HFFc6 (cell line): ENCODE measurements around the gene ALAS1. TPM values are rescaled to one million over a fixed set of nuclear protein-coding genes. Genes with fewer than 3 reads are reported as not detected.

Source experiments
- DNase-seq: peaks from one replicate; pipeline ENCODE4 v3.0.0-alpha.2; 2018
- H3K27ac Mint-ChIP-seq: 2 replicates; pipeline ENCODE4 v1.8.0; 2020; ENCODE audit warnings: mild to moderate bottlenecking, mixed read lengths
- H3K27me3 Mint-ChIP-seq: 2 replicates; pipeline ENCODE4 v1.8.0; 2021; ENCODE audit warnings: mild to moderate bottlenecking, moderate library complexity, mixed read lengths; ENCODE audit not compliant: insufficient read depth
- H3K36me3 Mint-ChIP-seq: 2 replicates; pipeline ENCODE4 v1.8.0; 2021; ENCODE audit warnings: low read depth, mixed read lengths
- H3K4me1 Mint-ChIP-seq: 2 replicates; pipeline ENCODE4 v1.8.0; 2020; ENCODE audit warnings: low read depth, mixed read lengths
- H3K4me3 Mint-ChIP-seq: 2 replicates; pipeline ENCODE4 v1.8.0; 2020; ENCODE audit warnings: mild to moderate bottlenecking, moderate library complexity, mixed read lengths
- H3K9me3 Mint-ChIP-seq: 2 replicates; pipeline ENCODE4 v1.8.0; 2020; ENCODE audit warnings: mild to moderate bottlenecking, mixed read lengths
- CTCF ChIP-seq: fragments of 200-600 bp; sonication (generic); IDR thresholded peaks from 2 replicates; pipeline ENCODE4 v1.5.0; 2021; ENCODE audit warnings: antibody characterized with exemption, mild to moderate bottlenecking
- total RNA-seq, 6 experiments: library from RNA; stranded (reverse); fragmentation: NEBNext Ultra II Directional; extraction: Animal tissue kit (Norgen Biotek cat#: 25700); gene quantifications; 2 replicates in 1 of 6; 3 replicates in 5 of 6; pipeline ENCODE4 v1.2.3, GENCODE V29; 2021

The ALAS1 gene
- total RNA-seq, 6 experiments from 2014 or later: 31.5 to 39.1 (median 35.1) TPM

- no peak for TF ChIP-seq CTCF
- DNase-seq: no peak
- peaks cover 6% of the 10 kb centered on the region; the same call in 1 of the 2 replicates for H3K36me3 Mint-ChIP-seq
- H3K9me3 Mint-ChIP-seq: no peaks in the 10 kb centered on the region
- H3K27me3 Mint-ChIP-seq: peaks cover 4% of the 10 kb centered on the region
- no peaks in the 10 kb centered on the region for H3K4me1 Mint-ChIP-seq
- no peak overlapping the region for H3K27ac Mint-ChIP-seq
- H3K4me3 Mint-ChIP-seq: no peak overlapping the region
These were observed 30.3 kb downstream of the ALAS1 start for GRCh38 chr3:52228266-52228665.

GRCh38 chr3:52228751-52229291 is 30.9 kb downstream of the ALAS1 start:
- DNase-seq: no peak
- no peaks in the 10 kb centered on the region for H3K9me3 Mint-ChIP-seq
- no peaks in the 10 kb centered on the region for H3K4me1 Mint-ChIP-seq
- H3K4me3 Mint-ChIP-seq: no peak overlapping the region
- TF ChIP-seq CTCF: no peak
- peaks cover 6% of the 10 kb centered on the region; the same call in 1 of the 2 replicates for H3K36me3 Mint-ChIP-seq
- H3K27ac Mint-ChIP-seq: no peak overlapping the region
- peaks cover 4% of the 10 kb centered on the region for H3K27me3 Mint-ChIP-seq

- TF ChIP-seq CTCF: no peak
- no peaks in the 10 kb centered on the region for H3K9me3 Mint-ChIP-seq
- H3K4me1 Mint-ChIP-seq: no peaks in the 10 kb centered on the region
- H3K36me3 Mint-ChIP-seq: peaks cover 6% of the 10 kb centered on the region; the same call in 1 of the 2 replicates
- DNase-seq: no peak
- no peak overlapping the region for H3K27ac Mint-ChIP-seq
- no peak overlapping the region for H3K4me3 Mint-ChIP-seq
- peaks cover 4% of the 10 kb centered on the region for H3K27me3 Mint-ChIP-seq
These were observed 31.7 kb downstream of the ALAS1 start for GRCh38 chr3:52229656-52230055.

GRCh38 chr3:52230461-52230860 is 32.5 kb downstream of the ALAS1 start:
- no peaks in the 10 kb centered on the region for H3K4me1 Mint-ChIP-seq
- TF ChIP-seq CTCF: no peak
- peaks cover 6% of the 10 kb centered on the region; the same call in 1 of the 2 replicates for H3K36me3 Mint-ChIP-seq
- peaks cover 4% of the 10 kb centered on the region for H3K27me3 Mint-ChIP-seq
- no peak overlapping the region for H3K27ac Mint-ChIP-seq
- H3K4me3 Mint-ChIP-seq: no peak overlapping the region
- no peaks in the 10 kb centered on the region for H3K9me3 Mint-ChIP-seq
- no peak for DNase-seq

GRCh38 chr3:52230889-52231499 is 33.0 kb downstream of the ALAS1 start:
- TF ChIP-seq CTCF: no peak
- Mint-ChIP-seq H3K9me3 (no peaks in the 10 kb centered on the region), H3K27me3 (peaks cover 2% of the 10 kb centered on the region), H3K36me3 (peaks cover 6% of the 10 kb centered on the region; the same call in 1 of the 2 replicates), H3K4me3 (no peak overlapping the region), H3K4me1 (no peaks in the 10 kb centered on the region), H3K27ac (no peak overlapping the region)
- no peak for DNase-seq
